ENCODE measurements around the gene COMMD10. TPM values are rescaled to one million over a fixed set of nuclear protein-coding genes. Genes with fewer than 3 reads are reported as not detected.
"Not testable (repeated sequence)": the region's sequence is repeated elsewhere in the genome, so short reads cannot be mapped to it uniquely, and the experiment has no call there.

The COMMD10 gene
- total RNA-seq, 1 donor from 2014 or later: 29.4 TPM

DNA sequence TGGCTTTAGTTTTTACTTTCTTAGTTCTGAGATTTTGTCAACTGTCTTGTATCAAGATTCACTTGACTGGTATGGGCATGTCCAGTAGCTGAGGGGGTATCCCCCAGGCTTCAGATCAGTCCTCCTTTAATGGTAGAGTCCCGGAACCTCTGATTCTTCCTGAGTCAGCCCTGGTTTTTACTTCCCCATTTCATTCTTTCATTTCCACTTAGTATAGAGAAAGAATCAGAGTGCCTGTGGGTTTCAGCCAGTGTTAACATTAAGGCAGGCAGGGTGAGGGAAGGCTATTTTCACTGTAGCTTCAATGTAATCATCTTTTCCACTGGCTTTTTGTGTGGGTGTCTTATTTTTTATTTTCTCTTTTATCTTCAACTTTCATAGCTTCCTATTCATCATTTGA lies 8.3 kb upstream of the COMMD10 start:
- Mint-ChIP-seq H3K36me3 (ENCODE audit: low read depth) (no peaks in the 10 kb centered on the region), H3K4me1 (no peaks in the 10 kb centered on the region), H3K9me3 (no peaks in the 10 kb centered on the region), H3K27ac (ENCODE audit: unreplicated experiment) (no peak overlapping the region), H3K27me3 (ENCODE audit: low read depth) (no peaks in the 10 kb centered on the region), H3K4me3 (no peak overlapping the region)
- TF ChIP-seq CTCF (conservative IDR thresholded peaks at IDR 0.05): no peak
- no peak for DNase-seq (ENCODE audit: low read depth, low spot score)

DNA sequence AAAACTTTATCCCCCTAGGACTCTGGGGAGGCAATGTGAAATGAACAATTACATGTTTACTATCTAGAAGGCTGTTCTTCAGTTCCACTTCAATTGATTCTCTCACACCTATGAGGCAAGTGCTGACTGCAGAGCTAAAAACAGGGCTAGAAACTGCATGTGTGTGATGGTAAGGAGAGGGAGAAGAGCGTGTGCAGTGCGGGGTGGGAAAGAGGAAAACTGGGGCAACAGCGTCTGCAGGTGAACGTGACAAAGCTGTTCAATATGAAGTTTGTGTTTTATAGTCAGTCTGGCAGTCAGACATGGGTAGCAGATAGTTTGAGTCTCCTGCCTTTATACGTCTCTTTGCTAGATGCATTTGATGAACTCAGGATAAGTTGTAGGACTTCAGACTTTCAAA lies 6.6 kb upstream of the COMMD10 start:
- H3K36me3 Mint-ChIP-seq (ENCODE audit: low read depth): peaks cover 5% of the 10 kb centered on the region
- DNase-seq (ENCODE audit: low read depth, low spot score): no peak
- H3K27ac Mint-ChIP-seq (ENCODE audit: unreplicated experiment): no peak overlapping the region
- no peak overlapping the region for H3K4me3 Mint-ChIP-seq
- H3K27me3 Mint-ChIP-seq (ENCODE audit: low read depth): no peaks in the 10 kb centered on the region
- H3K9me3 Mint-ChIP-seq: no peaks in the 10 kb centered on the region
- H3K4me1 Mint-ChIP-seq: peaks cover 9% of the 10 kb centered on the region
- no peak for TF ChIP-seq CTCF (conservative IDR thresholded peaks at IDR 0.05)

DNA sequence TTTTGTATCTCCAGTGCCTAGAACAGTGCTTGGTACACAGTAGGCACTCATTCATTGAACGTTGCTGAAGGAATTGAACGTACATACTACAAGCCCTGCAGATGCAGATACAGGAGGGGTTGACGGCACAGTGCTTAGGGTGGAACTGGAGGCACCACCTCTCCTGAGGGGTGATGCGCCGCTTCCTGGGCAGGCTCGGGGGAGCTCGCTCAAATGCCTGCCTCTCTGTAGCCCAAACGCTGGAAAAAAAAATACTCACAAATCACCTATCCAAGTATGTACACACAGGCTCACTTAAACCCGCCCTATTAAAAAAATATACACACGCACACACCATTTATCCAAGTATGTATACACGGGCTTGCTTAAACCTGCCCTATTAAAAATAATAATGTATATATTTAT lies 536 bp upstream of the COMMD10 start:
- Mint-ChIP-seq H3K27me3 (ENCODE audit: low read depth) (peaks cover 2% of the 10 kb centered on the region), H3K27ac (ENCODE audit: unreplicated experiment) (no peak overlapping the region), H3K36me3 (ENCODE audit: low read depth) (peaks cover 18% of the 10 kb centered on the region), H3K4me3 (peak overlapping the region; percentile 99), H3K4me1 (peaks cover 32% of the 10 kb centered on the region), H3K9me3 (peaks cover 2% of the 10 kb centered on the region)
- DNase-seq (ENCODE audit: low read depth, low spot score): no peak
- no peak for TF ChIP-seq CTCF (conservative IDR thresholded peaks at IDR 0.05)

DNA sequence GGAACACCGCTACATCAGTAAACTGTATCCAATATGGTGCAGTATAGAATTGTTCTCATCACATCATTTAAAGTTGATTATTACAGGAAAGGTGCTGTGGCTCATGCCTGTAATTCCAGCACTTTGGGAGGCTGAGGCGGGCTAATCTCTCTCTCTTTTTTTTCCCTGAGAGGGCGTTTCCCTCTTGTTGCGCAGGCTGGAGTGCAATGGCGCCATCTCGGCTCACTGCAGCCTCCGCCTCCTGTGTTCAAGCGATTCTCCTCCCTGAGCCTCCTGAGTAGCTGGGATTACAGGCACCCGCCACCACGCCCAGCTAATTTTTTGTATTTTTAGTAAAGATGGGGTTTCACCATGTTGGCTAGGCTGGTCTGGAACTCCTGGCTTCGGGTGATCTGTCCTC lies 1.5 kb downstream of the COMMD10 start:
- not testable (repeated sequence) for DNase-seq (ENCODE audit: low read depth, low spot score); H3K9me3 Mint-ChIP-seq; H3K27me3 Mint-ChIP-seq (ENCODE audit: low read depth); H3K27ac Mint-ChIP-seq (ENCODE audit: unreplicated experiment)
- H3K36me3 Mint-ChIP-seq (ENCODE audit: low read depth): peaks cover 18% of the 10 kb centered on the region
- peak overlapping the region; percentile 99 for H3K4me3 Mint-ChIP-seq
- peaks cover 32% of the 10 kb centered on the region for H3K4me1 Mint-ChIP-seq

DNA sequence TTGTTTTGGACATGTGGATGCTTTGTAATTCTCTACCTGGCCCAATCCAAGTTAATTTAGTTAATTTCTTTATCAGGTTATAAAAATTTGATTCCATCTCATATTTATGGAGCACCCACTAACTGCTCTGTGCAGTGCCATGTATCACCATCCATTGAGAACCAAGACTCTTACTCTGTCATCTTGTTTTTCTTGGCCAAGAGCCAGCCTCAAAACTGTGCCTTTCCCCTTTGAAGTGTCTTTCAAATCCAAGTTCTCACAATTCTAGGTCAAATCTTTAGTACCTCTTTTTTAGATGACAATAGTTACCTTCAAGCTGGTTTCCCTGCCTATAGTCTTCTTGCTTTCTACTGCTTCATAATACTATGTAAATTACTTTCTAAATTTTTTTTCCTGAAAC lies 3.2 kb downstream of the COMMD10 start:
- peak overlapping the region; percentile 23 for H3K4me3 Mint-ChIP-seq
- peaks cover 2% of the 10 kb centered on the region for H3K9me3 Mint-ChIP-seq
- peaks cover 2% of the 10 kb centered on the region for H3K27me3 Mint-ChIP-seq (ENCODE audit: low read depth)
- H3K36me3 Mint-ChIP-seq (ENCODE audit: low read depth): peaks cover 13% of the 10 kb centered on the region
- H3K27ac Mint-ChIP-seq (ENCODE audit: unreplicated experiment): no peak overlapping the region
- H3K4me1 Mint-ChIP-seq: peaks cover 23% of the 10 kb centered on the region
- TF ChIP-seq CTCF (conservative IDR thresholded peaks at IDR 0.05): no peak
- no peak for DNase-seq (ENCODE audit: low read depth, low spot score)

DNA sequence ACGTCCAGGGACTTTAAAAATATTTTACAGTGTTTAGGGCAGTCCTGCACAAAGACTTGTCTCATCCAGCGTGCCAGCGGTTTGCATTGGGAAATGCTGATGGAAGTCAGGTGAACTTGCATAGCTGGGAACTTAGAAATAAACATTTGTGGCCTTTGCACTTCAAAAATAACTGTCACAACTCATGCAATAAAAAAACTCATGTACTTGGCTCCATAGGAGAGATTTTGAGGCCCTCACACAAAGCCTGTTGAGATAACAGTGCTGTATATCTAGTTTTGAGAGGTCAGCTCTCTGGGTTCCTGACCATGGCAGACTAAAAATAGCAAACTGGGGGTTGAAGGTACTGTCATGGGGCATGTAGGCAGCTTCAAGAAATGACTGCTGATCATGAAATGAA lies 5.5 kb downstream of the COMMD10 start:
- Mint-ChIP-seq H3K36me3 (ENCODE audit: low read depth) (peaks cover 18% of the 10 kb centered on the region), H3K4me1 (peaks cover 12% of the 10 kb centered on the region), H3K4me3 (no peak overlapping the region), H3K27ac (ENCODE audit: unreplicated experiment) (no peak overlapping the region), H3K9me3 (peaks cover 2% of the 10 kb centered on the region), H3K27me3 (ENCODE audit: low read depth) (peaks cover under 1% of the 10 kb centered on the region)
- no peak for DNase-seq (ENCODE audit: low read depth, low spot score)
- TF ChIP-seq CTCF (conservative IDR thresholded peaks at IDR 0.05): no peak

Data from neural crest cell (in vitro differentiated cells).